HEK293 (cell line): ENCODE data around the gene KDM3B.

Experiments used
- CTCF ChIA-PET: fragments of 350-600 bp; formaldehyde crosslinking; extraction: SDS; loops from one replicate; lab custom pipeline; 2021; ENCODE audit warnings: antibody characterized with exemption; lab: Yijun Ruan, JAX
- POLR2A ChIA-PET: fragments of 300-600 bp; formaldehyde crosslinking; extraction: SDS; loops from one replicate; lab custom pipeline; 2020; ENCODE audit warnings: antibody characterized with exemption, inconsistent platforms; lab: Yijun Ruan, JAX
- H3K27ac ChIP-seq: fragments of 200-500 bp; sonication (Bioruptor generic); 2 replicates; pipeline ENCODE4 v1.5.1; 2014; ENCODE audit warnings: low read depth, low read length, control low read depth, inconsistent platforms; ENCODE audit errors: extremely low read depth
- H3K36me3 ChIP-seq, 2 experiments: fragments of 200-500 bp in 1 of 2; sonication (Bioruptor generic) in 1 of 2; 1 replicate in 1 of 2; 2 replicates in 1 of 2; pipeline ENCODE4 v1.5.1; 2014 to 2017; ENCODE audit warnings: inconsistent platforms in 2 of 2, low read length in 2 of 2; ENCODE audit not compliant: control insufficient read depth in 2 of 2, insufficient read depth in 1 of 2
- H3K4me1 ChIP-seq: fragments of 200-500 bp; sonication (Bioruptor generic); 2 replicates; pipeline ENCODE4 v1.5.1; 2014; ENCODE audit warnings: mild to moderate bottlenecking, low read length, inconsistent platforms; ENCODE audit not compliant: control insufficient read depth, insufficient read depth
- H3K4me3 ChIP-seq: 2 replicates; pipeline ENCODE4 v1.5.1; 2011; ENCODE audit warnings: low read depth, mild to moderate bottlenecking, control low read depth, low read length, moderate library complexity
- H3K9me3 ChIP-seq: fragments of 200-500 bp; sonication (Bioruptor generic); 2 replicates; pipeline ENCODE4 v1.5.1; 2014; ENCODE audit warnings: low read depth, low read length, inconsistent platforms; ENCODE audit not compliant: control insufficient read depth, insufficient read depth
- PRDM1 ChIP-seq: fragments of 450-650 bp; formaldehyde crosslinking; IDR thresholded peaks from 2 replicates; pipeline ENCODE4; 2016; ENCODE audit warnings: missing biosample characterization, missing genetic modification characterization
- PRDM2 ChIP-seq: fragments of 450-650 bp; formaldehyde crosslinking; IDR thresholded peaks from 2 replicates; pipeline ENCODE4 v1.5.1; 2016; ENCODE audit warnings: missing biosample characterization, missing genetic modification characterization, borderline replicate concordance
- TCF7L2 ChIP-seq: IDR thresholded peaks from 2 replicates; pipeline ENCODE4 v1.6.1; 2011; ENCODE audit warnings: low read depth, mild to moderate bottlenecking, inconsistent platforms, low read length, moderate library complexity, borderline replicate concordance
- ZNF426 ChIP-seq: fragments of 450-650 bp; formaldehyde crosslinking; IDR thresholded peaks from 2 replicates; pipeline ENCODE4 v1.5.1; 2017; ENCODE audit warnings: missing biosample characterization, missing genetic modification characterization, mild to moderate bottlenecking, inconsistent platforms, moderate library complexity
- ZNF558 ChIP-seq: fragments of 450-650 bp; formaldehyde crosslinking; IDR thresholded peaks from 2 replicates; pipeline ENCODE4 v1.5.1; 2016; ENCODE audit warnings: missing biosample characterization, missing genetic modification characterization
- ZNF600 ChIP-seq: fragments of 450-650 bp; formaldehyde crosslinking; IDR thresholded peaks from 2 replicates; pipeline ENCODE4 v1.5.1; 2016; ENCODE audit warnings: missing biosample characterization, missing genetic modification characterization
- ZXDB ChIP-seq: fragments of 450-650 bp; formaldehyde crosslinking; IDR thresholded peaks from 2 replicates; pipeline ENCODE4 v1.5.1; 2016; ENCODE audit warnings: missing biosample characterization, missing genetic modification characterization
- TF ChIP-seq, protein P1 (sequence below): fragments of 450-650 bp; formaldehyde crosslinking; IDR thresholded peaks from 2 replicates; pipeline ENCODE4 v1.5.1; 2017; ENCODE audit warnings: missing biosample characterization, missing genetic modification characterization
- TF ChIP-seq, protein P2 (sequence below): fragments of 450-650 bp; formaldehyde crosslinking; IDR thresholded peaks from 2 replicates; pipeline ENCODE4 v1.5.0; 2017; ENCODE audit warnings: missing biosample characterization, missing genetic modification characterization, borderline replicate concordance
- TF ChIP-seq, protein P3 (sequence below): fragments of 450-650 bp; formaldehyde crosslinking; IDR thresholded peaks from 2 replicates; pipeline ENCODE4 v1.5.1; 2016; ENCODE audit warnings: missing biosample characterization, missing genetic modification characterization
- TF ChIP-seq, protein P4 (sequence below): fragments of 450-650 bp; formaldehyde crosslinking; IDR thresholded peaks from 2 replicates; pipeline ENCODE4 v1.5.1; 2016; ENCODE audit warnings: missing biosample characterization, missing genetic modification characterization, borderline replicate concordance

KDM3B gene

DNA sequence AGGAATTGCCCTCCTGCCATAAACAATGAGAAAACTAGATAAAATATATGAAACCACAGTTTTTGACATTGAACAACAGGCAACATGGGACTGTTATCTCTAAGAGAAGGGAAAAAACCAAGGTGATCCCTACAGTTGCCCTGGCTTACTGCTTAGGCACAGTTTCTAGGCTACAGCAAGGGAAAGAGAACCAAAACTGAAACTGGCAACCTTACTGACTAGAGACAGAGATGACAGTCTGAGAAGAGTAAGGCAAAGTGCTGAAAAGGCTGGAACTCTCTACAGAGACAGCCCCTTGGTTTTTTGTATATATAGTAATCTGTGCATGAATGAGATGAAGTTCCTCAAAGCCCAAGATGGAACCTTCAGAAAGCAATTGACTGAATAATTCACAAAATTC lies 50.2 kb downstream of the KDM3B start (continued):
- TF ChIP-seq PRDM2 (tag by site-specific recombination): no peak
- no peak for TF ChIP-seq TCF7L2
- no peak for TF ChIP-seq ZNF426
- no peak for TF ChIP-seq ZNF558 (tag by site-specific recombination)
- TF ChIP-seq, protein P1, sequence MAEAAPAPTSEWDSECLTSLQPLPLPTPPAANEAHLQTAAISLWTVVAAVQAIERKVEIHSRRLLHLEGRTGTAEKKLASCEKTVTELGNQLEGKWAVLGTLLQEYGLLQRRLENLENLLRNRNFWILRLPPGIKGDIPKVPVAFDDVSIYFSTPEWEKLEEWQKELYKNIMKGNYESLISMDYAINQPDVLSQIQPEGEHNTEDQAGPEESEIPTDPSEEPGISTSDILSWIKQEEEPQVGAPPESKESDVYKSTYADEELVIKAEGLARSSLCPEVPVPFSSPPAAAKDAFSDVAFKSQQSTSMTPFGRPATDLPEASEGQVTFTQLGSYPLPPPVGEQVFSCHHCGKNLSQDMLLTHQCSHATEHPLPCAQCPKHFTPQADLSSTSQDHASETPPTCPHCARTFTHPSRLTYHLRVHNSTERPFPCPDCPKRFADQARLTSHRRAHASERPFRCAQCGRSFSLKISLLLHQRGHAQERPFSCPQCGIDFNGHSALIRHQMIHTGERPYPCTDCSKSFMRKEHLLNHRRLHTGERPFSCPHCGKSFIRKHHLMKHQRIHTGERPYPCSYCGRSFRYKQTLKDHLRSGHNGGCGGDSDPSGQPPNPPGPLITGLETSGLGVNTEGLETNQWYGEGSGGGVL (tag by site-specific recombination): no peak
- no peak for TF ChIP-seq ZXDB (tag by site-specific recombination)
- TF ChIP-seq, protein P2, sequence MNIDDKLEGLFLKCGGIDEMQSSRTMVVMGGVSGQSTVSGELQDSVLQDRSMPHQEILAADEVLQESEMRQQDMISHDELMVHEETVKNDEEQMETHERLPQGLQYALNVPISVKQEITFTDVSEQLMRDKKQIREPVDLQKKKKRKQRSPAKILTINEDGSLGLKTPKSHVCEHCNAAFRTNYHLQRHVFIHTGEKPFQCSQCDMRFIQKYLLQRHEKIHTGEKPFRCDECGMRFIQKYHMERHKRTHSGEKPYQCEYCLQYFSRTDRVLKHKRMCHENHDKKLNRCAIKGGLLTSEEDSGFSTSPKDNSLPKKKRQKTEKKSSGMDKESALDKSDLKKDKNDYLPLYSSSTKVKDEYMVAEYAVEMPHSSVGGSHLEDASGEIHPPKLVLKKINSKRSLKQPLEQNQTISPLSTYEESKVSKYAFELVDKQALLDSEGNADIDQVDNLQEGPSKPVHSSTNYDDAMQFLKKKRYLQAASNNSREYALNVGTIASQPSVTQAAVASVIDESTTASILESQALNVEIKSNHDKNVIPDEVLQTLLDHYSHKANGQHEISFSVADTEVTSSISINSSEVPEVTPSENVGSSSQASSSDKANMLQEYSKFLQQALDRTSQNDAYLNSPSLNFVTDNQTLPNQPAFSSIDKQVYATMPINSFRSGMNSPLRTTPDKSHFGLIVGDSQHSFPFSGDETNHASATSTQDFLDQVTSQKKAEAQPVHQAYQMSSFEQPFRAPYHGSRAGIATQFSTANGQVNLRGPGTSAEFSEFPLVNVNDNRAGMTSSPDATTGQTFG (tag by site-specific recombination): no peak
- TF ChIP-seq ZNF600: no peak

DNA sequence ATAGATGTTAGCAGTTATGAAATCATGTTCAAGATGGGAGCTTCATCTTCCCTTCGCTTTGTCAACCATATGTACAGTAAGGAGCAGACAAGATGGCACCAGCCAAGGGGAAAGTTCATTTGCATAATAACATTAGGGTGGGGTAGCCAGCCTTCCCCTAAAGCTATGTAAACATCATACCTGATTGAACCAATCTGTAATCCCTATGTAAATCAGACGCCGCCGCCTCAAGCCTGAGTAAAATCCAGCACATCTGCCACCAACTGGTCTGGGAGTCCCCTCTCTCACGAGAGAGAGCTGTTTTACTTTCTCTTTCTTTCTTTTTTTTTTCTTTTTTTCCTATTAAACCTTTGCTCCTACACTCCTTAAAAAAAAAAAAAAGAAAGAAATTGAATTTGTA lies 55.5 kb downstream of the KDM3B start:
- ChIA-PET CTCF (interaction anchor here (0.7 to 1.6 kb wide), 5 partner anchors 9 to 56 kb away, joined by 3 to 4 read pairs (median 3); no protein-coding TSS in a partner anchor), POLR2A (no interaction called here)
- H3K4me3 ChIP-seq: no peak overlapping the region
- TF ChIP-seq, protein P3, sequence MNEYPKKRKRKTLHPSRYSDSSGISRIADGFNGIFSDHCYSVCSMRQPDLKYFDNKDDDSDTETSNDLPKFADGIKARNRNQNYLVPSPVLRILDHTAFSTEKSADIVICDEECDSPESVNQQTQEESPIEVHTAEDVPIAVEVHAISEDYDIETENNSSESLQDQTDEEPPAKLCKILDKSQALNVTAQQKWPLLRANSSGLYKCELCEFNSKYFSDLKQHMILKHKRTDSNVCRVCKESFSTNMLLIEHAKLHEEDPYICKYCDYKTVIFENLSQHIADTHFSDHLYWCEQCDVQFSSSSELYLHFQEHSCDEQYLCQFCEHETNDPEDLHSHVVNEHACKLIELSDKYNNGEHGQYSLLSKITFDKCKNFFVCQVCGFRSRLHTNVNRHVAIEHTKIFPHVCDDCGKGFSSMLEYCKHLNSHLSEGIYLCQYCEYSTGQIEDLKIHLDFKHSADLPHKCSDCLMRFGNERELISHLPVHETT (tag by site-specific recombination): no peak
- TF ChIP-seq, protein P4, sequence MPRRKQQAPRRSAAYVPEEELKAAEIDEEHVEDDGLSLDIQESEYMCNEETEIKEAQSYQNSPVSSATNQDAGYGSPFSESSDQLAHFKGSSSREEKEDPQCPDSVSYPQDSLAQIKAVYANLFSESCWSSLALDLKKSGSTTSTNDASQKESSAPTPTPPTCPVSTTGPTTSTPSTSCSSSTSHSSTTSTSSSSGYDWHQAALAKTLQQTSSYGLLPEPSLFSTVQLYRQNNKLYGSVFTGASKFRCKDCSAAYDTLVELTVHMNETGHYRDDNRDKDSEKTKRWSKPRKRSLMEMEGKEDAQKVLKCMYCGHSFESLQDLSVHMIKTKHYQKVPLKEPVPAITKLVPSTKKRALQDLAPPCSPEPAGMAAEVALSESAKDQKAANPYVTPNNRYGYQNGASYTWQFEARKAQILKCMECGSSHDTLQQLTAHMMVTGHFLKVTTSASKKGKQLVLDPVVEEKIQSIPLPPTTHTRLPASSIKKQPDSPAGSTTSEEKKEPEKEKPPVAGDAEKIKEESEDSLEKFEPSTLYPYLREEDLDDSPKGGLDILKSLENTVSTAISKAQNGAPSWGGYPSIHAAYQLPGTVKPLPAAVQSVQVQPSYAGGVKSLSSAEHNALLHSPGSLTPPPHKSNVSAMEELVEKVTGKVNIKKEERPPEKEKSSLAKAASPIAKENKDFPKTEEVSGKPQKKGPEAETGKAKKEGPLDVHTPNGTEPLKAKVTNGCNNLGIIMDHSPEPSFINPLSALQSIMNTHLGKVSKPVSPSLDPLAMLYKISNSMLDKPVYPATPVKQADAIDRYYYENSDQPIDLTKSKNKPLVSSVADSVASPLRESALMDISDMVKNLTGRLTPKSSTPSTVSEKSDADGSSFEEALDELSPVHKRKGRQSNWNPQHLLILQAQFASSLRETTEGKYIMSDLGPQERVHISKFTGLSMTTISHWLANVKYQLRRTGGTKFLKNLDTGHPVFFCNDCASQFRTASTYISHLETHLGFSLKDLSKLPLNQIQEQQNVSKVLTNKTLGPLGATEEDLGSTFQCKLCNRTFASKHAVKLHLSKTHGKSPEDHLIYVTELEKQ (tag by site-specific recombination): no peak
- peak; percentile 25; the same call in 1 of the 2 replicates for TF ChIP-seq PRDM1 (tag by site-specific recombination)
- H3K36me3 ChIP-seq: peaks cover 41 to 55% of the 10 kb centered on the region in 2 experiments
- H3K27ac ChIP-seq: no peak overlapping the region
- no peaks in the 10 kb centered on the region for H3K9me3 ChIP-seq
- H3K4me1 ChIP-seq: no peaks in the 10 kb centered on the region
